Dendritic cell treated with granulocyte-macrophage colony-stimulating factor and Interleukin-4, amounts not matched to agents 40 ng/mL and 50 ng/mL, for 4 days (primary cell): Measurements from ENCODE around the gene WWP2.

Source experiments
- H3K27ac Mint-ChIP-seq: one replicate; pipeline ENCODE4 v1.8.0; 2022; ENCODE audit warnings: mild to moderate bottlenecking, mixed read lengths
- H3K27me3 Mint-ChIP-seq: one replicate; pipeline ENCODE4 v1.8.0; 2022; ENCODE audit warnings: mild to moderate bottlenecking, mixed read lengths
- H3K36me3 Mint-ChIP-seq: one replicate; pipeline ENCODE4 v1.8.0; 2022; ENCODE audit warnings: low read depth, mixed read lengths
- H3K4me1 Mint-ChIP-seq: one replicate; pipeline ENCODE4 v1.8.0; 2022; ENCODE audit warnings: low read depth, mixed read lengths
- H3K4me3 Mint-ChIP-seq: one replicate; pipeline ENCODE4 v1.8.0; 2022; ENCODE audit warnings: mild to moderate bottlenecking, moderate library complexity, mixed read lengths
- H3K9me3 Mint-ChIP-seq: one replicate; pipeline ENCODE4 v1.8.0; 2022; ENCODE audit warnings: mixed read lengths
- intact Hi-C: fragments of 100-400 bp; cut with micrococcal nuclease; formaldehyde crosslinking; loops from one replicate; pipeline ENCODE4 v1.15.0; 2022

The WWP2 gene

GRCh38 chr16:69925311-69925710, 163.2 kb downstream of the WWP2 start:
- Mint-ChIP-seq H3K27me3 (no peaks in the 10 kb centered on the region), H3K27ac (no peak overlapping the region), H3K4me3 (no peak overlapping the region), H3K9me3 (no peaks in the 10 kb centered on the region), H3K36me3 (peaks cover 89% of the 10 kb centered on the region), H3K4me1 (no peaks in the 10 kb centered on the region)
- intact Hi-C loops: no loop called here

DNA sequence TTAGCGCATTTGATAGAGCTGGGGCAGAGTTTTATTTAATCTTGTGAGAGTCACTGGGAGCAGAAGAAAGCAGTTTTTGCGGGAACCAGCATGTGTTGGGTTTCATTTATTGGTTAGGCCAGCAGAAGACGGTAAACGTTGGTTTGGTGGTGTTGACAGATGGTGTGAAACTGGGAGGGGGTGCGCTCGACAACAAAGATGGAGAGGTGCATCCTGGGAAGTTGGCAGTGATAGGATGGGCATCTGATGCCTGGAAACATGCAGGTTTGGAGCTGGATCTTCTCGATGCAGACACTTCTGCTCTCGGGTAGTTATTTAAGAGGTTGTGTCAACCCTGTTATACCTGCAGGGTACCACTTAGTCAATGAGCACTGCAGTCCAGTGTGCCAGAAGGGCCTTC, 164.1 kb downstream of the WWP2 start:
- peaks cover 89% of the 10 kb centered on the region for H3K36me3 Mint-ChIP-seq
- intact Hi-C loops: no loop called here
- no peaks in the 10 kb centered on the region for H3K4me1 Mint-ChIP-seq
- no peak overlapping the region for H3K27ac Mint-ChIP-seq
- no peaks in the 10 kb centered on the region for H3K9me3 Mint-ChIP-seq
- no peak overlapping the region for H3K4me3 Mint-ChIP-seq
- no peaks in the 10 kb centered on the region for H3K27me3 Mint-ChIP-seq

GRCh38 chr16:69927056-69927757, 165.1 kb downstream of the WWP2 start:
- Mint-ChIP-seq H3K36me3 (peaks cover 89% of the 10 kb centered on the region), H3K27me3 (no peaks in the 10 kb centered on the region), H3K27ac (no peak overlapping the region), H3K9me3 (no peaks in the 10 kb centered on the region), H3K4me1 (no peaks in the 10 kb centered on the region), H3K4me3 (no peak overlapping the region)
- intact Hi-C loops: no loop called here

DNA sequence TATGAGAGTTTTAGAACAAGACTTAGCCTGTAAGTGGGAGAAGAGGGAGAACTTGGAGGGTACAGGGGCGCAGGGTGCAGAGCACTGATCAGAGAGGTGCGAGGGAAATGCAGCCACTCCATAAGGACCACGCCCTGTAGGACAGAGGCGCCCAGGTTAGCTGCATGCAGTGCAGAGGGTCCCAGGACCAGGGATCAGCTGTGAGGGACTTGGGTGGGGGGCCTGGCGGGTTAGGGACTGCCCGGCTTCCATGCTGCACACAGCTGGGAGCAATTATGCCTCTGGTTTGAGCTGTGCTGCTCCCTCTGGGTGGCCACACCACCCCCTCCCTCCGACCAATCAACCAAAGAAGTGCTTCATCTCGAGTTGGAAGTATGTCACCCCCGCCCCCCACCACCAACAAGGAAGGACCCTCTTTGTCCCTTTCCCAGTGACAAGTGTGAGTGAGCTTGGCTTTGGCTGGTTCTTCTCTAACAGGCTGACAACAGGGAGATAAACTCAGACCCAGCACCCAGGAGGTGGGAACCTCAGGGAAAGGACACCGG, 166.8 kb downstream of the WWP2 start:
- Mint-ChIP-seq H3K4me3 (no peak overlapping the region), H3K27ac (no peak overlapping the region), H3K36me3 (peaks cover 92% of the 10 kb centered on the region), H3K9me3 (no peaks in the 10 kb centered on the region), H3K4me1 (no peaks in the 10 kb centered on the region), H3K27me3 (no peaks in the 10 kb centered on the region)
- intact Hi-C loops: no loop called here

- Mint-ChIP-seq H3K36me3 (peaks cover 94% of the 10 kb centered on the region), H3K9me3 (no peaks in the 10 kb centered on the region), H3K27me3 (no peaks in the 10 kb centered on the region), H3K4me1 (no peaks in the 10 kb centered on the region), H3K4me3 (no peak overlapping the region), H3K27ac (no peak overlapping the region)
- intact Hi-C loops: no loop called here
Observed at GRCh38 chr16:69929480-69929879, 167.3 kb downstream of the WWP2 start.

- Mint-ChIP-seq H3K27ac (no peak overlapping the region), H3K36me3 (peaks cover 94% of the 10 kb centered on the region), H3K9me3 (no peaks in the 10 kb centered on the region), H3K27me3 (no peaks in the 10 kb centered on the region), H3K4me3 (no peak overlapping the region), H3K4me1 (no peaks in the 10 kb centered on the region)
- intact Hi-C loops: loop anchor here (10.0 kb wide), 1 partner anchor 135 kb away; no protein-coding TSS in a partner anchor
Observed at GRCh38 chr16:69930117-69930776, 168.1 kb downstream of the WWP2 start.

DNA sequence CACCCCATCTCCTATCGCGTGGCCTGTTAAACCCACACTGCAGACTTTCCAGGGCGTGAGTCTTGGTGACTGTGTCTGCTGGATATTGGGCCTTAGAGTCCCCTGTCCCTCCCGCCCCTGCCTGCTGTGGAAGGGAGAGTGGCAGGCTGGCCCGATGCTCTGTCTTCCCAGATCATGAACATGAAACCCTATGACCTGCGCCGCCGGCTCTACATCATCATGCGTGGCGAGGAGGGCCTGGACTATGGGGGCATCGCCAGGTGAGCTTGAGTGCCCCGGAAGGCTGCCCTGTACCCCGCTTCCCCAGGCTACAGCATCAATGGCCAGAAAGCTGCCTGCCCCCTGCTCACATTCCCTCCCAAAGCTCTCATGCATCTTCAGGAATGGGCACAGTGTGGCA, 169.5 kb downstream of the WWP2 start:
- Mint-ChIP-seq H3K4me1 (no peaks in the 10 kb centered on the region), H3K9me3 (no peaks in the 10 kb centered on the region), H3K27me3 (no peaks in the 10 kb centered on the region), H3K27ac (no peak overlapping the region), H3K36me3 (peaks cover 94% of the 10 kb centered on the region), H3K4me3 (no peak overlapping the region)
- intact Hi-C loops: loop anchor here (10.0 kb wide), 1 partner anchor 137 kb away; no protein-coding TSS in a partner anchor

- no peak overlapping the region for H3K4me3 Mint-ChIP-seq
- H3K36me3 Mint-ChIP-seq: peaks cover 94% of the 10 kb centered on the region
- H3K4me1 Mint-ChIP-seq: no peaks in the 10 kb centered on the region
- H3K27ac Mint-ChIP-seq: no peak overlapping the region
- H3K9me3 Mint-ChIP-seq: no peaks in the 10 kb centered on the region
- no peaks in the 10 kb centered on the region for H3K27me3 Mint-ChIP-seq
- intact Hi-C loops: loop anchor here (10.0 kb wide), 1 partner anchor 137 kb away; no protein-coding TSS in a partner anchor
Observed at GRCh38 chr16:69932228-69932627, 170.1 kb downstream of the WWP2 start.

- H3K4me3 Mint-ChIP-seq: no peak overlapping the region
- H3K4me1 Mint-ChIP-seq: no peaks in the 10 kb centered on the region
- H3K27me3 Mint-ChIP-seq: no peaks in the 10 kb centered on the region
- H3K27ac Mint-ChIP-seq: no peak overlapping the region
- peaks cover 99% of the 10 kb centered on the region for H3K36me3 Mint-ChIP-seq
- no peaks in the 10 kb centered on the region for H3K9me3 Mint-ChIP-seq
- intact Hi-C loops: loop anchor here (10.0 kb wide), 1 partner anchor 138 kb away; no protein-coding TSS in a partner anchor
Observed at GRCh38 chr16:69932691-69933392, 170.7 kb downstream of the WWP2 start.

DNA sequence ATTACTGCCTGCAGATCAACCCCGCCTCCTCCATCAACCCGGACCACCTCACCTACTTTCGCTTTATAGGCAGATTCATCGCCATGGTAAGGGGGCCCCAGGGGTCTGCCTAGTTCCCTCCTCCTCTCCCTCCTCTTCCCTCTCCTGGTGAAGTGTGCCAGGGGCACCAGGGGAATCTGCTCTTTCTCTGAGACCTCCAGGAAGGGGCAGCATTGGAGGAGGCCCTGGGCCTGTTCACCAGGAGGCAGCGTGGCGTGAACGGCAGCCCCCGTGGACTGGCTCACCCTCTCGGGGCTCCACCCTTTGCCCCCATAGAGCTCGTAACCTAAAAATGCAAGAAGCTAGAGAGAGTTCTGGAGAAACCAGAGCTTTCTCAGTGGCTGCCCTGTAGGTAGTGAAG, 171.9 kb downstream of the WWP2 start:
- Mint-ChIP-seq H3K27ac (no peak overlapping the region), H3K36me3 (peaks cover 100% of the 10 kb centered on the region), H3K27me3 (no peaks in the 10 kb centered on the region), H3K4me1 (no peaks in the 10 kb centered on the region), H3K9me3 (no peaks in the 10 kb centered on the region), H3K4me3 (no peak overlapping the region)
- intact Hi-C loops: loop anchor here (10.0 kb wide), 1 partner anchor 139 kb away; no protein-coding TSS in a partner anchor

DNA sequence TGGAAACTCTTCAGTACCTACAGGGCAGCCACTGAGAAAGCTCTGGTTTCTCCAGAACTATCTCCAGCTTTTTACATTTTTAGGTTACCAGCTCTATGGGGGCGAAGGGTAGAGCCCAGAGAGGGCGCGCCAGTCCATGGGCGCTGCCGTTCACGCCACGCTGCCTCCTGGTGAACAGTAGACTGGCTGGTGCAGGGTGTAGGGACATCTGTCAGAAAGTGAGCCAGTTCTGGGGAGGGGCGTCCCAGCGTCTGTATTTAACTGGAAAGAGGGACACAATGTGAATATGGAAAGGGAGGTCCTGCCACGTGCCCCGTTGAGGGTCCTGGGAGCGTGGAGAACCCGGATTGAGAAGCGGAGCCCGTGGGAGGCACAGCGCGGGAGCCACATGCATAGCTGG, 172.6 kb downstream of the WWP2 start:
- Mint-ChIP-seq H3K4me1 (no peaks in the 10 kb centered on the region), H3K36me3 (peaks cover 100% of the 10 kb centered on the region), H3K9me3 (no peaks in the 10 kb centered on the region), H3K27me3 (no peaks in the 10 kb centered on the region), H3K4me3 (no peak overlapping the region), H3K27ac (no peak overlapping the region)
- intact Hi-C loops: loop anchor here (10.0 kb wide), 1 partner anchor 140 kb away; no protein-coding TSS in a partner anchor

GRCh38 chr16:69935278-69935711, 173.2 kb downstream of the WWP2 start:
- Mint-ChIP-seq H3K4me1 (no peaks in the 10 kb centered on the region), H3K4me3 (no peak overlapping the region), H3K27me3 (no peaks in the 10 kb centered on the region), H3K9me3 (no peaks in the 10 kb centered on the region), H3K36me3 (peaks cover 100% of the 10 kb centered on the region), H3K27ac (no peak overlapping the region)
- intact Hi-C loops: loop anchor here (10.0 kb wide), 1 partner anchor 140 kb away; no protein-coding TSS in a partner anchor

- Mint-ChIP-seq H3K36me3 (peaks cover 100% of the 10 kb centered on the region), H3K4me3 (no peak overlapping the region), H3K27ac (no peak overlapping the region), H3K4me1 (no peaks in the 10 kb centered on the region), H3K9me3 (no peaks in the 10 kb centered on the region), H3K27me3 (no peaks in the 10 kb centered on the region)
- intact Hi-C loops: loop anchor here (10.0 kb wide), 1 partner anchor 141 kb away; no protein-coding TSS in a partner anchor
Observed at GRCh38 chr16:69935740-69936139, 173.6 kb downstream of the WWP2 start.
